Tongue (tissue), 2 donors: ENCODE results near the gene ZBTB7C. TPM values are rescaled to one million over a fixed set of nuclear protein-coding genes. Genes with fewer than 3 reads are reported as not detected.
A peak's percentile ranks its signal among the peaks of the same experiment; 100 is the strongest.

Experiments
- DNase-seq: peaks from one replicate; pipeline ENCODE4 v3.0.0-alpha.2; 2015
- total RNA-seq: library from RNA; depleted of rRNA; stranded (reverse); fragments of >200 nt; gene quantifications from one replicate; pipeline ENCODE4 v1.2.3, GENCODE V29; 2014

ZBTB7C gene
- total RNA-seq, 1 donor from 2014 or later: 17.8 TPM

- DNase-seq: no peak
These were observed 9.5 kb upstream of the ZBTB7C start for GRCh38 chr18:48418539-48419276.

- DNase-seq: no peak
These were observed 8.8 kb upstream of the ZBTB7C start for GRCh38 chr18:48417985-48418384.

- no peak for DNase-seq
These were observed 4.2 kb upstream of the ZBTB7C start for GRCh38 chr18:48413342-48413741.

- DNase-seq: peak; percentile 56
These were observed 3.3 kb upstream of the ZBTB7C start for GRCh38 chr18:48412339-48412929.

DNA sequence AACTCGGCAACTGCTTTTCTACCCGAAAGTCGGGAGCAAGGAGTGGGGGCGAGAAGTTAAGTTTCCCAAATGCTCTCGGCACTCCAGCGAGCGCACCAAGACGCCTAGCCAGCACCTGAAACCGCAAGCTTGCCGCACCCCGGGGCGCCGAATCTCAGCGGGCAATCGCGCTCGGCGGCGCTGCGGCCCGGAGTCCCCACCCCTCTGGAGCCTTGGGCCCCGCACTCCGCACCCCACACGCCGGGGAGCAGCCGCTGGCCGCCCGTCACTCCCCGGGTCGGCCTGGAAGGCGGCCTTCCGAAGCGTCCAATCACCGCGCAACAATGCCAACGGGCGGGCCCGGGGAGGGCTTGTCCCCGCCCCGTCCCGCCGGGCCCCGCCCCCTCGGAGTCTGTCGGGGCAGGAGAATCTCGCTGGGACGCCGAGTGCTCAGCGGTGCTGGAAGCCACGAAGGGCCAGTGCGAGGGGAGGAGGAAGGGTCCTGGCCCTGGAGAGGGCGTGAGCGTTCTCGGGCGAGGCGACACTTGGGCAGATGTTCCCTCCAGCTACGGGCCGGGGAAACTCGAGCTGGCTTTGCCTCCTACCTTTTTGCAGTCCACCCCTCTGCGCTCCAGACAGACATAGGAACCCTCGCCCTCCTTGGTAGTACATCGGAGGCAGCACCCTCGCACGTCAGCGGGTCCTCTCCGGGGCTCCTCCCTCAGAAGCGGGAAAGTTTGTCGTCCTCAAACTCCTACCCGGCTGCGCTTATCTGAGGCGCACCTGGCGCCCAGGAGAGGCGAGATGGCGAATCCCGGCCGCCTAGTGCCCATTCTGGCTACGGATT is 1.1 kb upstream of the ZBTB7C start:
- DNase-seq: peak; percentile 96

- DNase-seq: peak; percentile 73
These were observed 460 bp upstream of the ZBTB7C start for GRCh38 chr18:48409591-48410094.

DNA sequence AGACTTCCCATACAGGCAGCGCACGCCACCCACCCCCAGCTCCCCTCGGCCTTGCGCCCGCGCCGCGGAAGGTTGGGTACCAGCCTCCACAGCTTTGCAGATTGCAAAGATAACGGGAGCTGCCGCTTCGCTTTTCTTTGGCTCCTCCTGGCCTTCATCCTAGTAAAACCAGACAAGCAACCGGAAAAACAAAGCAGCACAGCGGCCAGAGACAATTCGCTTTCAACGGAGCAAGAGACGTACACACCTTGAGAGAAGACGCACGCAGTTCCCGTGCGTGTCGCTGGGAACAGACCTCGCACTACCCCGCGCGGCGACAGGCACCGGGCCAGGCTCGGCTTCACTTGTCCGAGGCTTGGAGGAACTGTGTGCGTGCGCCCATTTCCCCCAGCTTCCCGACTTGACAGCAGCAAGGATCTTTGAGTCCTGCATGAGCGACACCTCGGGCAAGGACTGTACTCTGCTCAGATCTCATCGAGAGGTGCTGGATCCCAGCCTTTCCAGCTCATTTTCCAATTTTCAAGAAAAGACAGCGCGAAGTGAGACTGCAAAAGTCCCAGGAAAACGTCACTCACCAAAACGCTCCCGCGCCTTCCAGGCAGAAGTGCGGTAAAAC is 964 bp downstream of the ZBTB7C start:
- peak; percentile 37 for DNase-seq

- DNase-seq: no peak
These were observed 1.8 kb downstream of the ZBTB7C start for GRCh38 chr18:48407358-48407757.

- DNase-seq: peak; percentile 88
These were observed 3.2 kb downstream of the ZBTB7C start for GRCh38 chr18:48405978-48406377.

DNA sequence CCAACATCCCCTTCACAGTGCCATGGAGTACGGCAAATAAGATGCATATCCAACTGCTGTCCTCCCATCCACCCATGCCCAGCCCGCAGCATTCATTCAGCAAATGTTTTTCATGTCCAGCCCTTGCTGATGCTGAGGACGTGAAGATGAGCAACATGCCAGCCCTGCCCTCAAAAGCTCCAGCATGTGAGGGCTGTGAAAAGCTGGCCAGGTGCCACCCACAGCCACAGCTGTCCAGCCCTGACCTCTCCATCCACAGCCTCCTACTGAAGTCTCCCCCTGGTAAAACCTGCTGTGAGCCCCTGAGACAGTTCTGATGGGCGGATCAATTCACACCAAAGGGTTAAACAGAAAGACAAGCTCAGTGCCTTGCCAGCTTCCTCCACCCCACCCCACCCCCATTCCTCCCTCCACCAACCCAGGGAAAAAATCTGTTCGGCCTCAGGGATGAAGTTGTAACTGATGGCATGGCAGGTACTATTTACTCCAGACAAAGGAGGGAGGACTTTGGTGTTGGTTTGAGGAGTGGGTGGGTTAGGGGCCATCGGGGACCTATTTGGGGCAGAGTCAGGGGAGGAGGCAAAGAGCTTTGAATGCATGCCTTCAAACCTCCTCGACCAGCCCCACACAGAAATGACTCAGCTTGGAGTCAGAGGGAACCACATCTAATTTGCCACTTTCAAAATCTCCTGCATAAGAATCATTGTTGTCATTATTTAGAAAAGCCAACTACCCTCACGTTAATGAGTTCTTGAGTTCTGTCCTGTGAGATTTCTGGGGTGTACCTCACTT is 4.3 kb downstream of the ZBTB7C start:
- peak; percentile 64 for DNase-seq

DNA sequence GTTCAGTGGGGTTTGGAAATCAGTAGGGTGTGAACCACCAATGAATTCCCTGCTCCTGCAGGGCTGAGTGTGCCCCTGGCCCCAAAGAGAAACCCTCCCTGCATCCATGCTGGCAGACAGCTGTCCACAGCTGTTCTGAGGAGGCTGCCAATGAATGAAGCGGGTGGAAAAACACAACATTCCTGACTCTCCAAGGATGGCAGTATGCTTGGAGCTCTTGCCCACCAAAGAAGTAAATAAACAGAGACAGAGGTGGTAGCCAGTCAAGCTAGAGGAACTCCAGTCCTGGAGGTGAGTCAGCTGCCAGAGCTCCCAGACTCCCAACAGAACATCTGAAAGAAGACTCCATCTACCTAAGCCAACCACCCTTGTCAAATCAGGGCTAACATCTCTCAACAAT is 6.2 kb downstream of the ZBTB7C start:
- peak; percentile 95 for DNase-seq

GRCh38 chr18:48399303-48400075 is 9.7 kb downstream of the ZBTB7C start:
- DNase-seq: peak; percentile 63

- no peak for DNase-seq
These were observed 11.1 kb downstream of the ZBTB7C start for GRCh38 chr18:48398074-48398473.

GRCh38 chr18:48397021-48397420 is 12.2 kb downstream of the ZBTB7C start:
- DNase-seq: no peak

DNA sequence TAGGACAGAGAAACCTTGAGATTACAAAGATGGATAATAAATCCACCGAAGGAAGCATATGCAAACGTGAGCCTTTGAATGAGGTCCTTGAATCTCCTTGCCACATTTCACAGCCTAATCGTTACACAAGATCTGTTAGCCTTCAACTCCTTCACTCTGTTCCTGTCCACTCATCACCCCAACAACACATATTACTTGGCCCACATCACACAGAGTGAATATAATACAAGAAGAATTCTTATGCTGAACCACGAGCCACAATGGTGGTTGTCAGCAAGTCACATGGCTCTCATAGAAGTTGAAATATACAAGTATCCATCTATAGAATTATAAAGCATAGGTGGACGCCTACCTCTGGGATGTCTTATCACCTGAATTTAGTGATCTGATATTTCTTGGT is 12.6 kb downstream of the ZBTB7C start:
- DNase-seq: no peak

DNA sequence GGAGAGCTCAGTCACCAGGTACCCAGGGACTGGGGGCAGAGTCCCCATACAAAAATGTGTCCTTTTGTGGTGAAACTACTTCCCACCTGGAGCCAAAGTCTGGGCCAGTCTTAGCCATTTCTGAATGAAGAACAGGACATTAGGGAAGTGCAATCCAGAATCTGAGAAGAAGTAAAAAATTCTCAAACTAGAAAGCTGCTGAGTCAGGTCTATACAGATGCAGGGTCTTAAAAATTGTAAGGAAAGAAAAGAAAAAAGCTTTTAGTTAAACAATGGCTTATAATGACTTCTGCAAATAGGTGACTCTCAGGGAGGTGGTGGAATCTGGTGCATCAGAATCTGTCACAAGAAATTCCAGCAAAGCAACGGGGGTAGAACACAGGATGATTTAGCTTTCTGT is 13.5 kb downstream of the ZBTB7C start:
- DNase-seq: no peak

DNA sequence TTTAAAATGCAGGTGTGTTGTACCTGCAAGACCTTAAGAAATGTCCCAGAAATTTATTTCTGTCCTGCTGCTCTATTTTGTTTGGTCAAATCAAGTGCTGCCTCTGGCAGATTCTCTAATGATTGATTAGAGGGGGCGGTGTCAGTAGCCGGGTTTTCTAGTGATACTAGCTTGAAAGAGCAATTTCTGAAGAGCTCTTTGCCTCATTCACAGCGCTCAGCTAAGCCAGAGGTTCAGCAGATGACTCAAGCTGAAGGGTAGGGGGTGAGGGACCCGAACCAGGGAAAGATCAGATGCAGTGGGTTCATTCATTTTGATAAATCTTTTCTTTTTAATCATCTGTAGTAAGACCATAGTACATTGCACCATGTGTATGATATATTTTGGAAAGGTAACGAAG is 15.0 kb downstream of the ZBTB7C start:
- DNase-seq: no peak

- no peak for DNase-seq
These were observed 15.4 kb downstream of the ZBTB7C start for GRCh38 chr18:48393776-48394175.

DNA sequence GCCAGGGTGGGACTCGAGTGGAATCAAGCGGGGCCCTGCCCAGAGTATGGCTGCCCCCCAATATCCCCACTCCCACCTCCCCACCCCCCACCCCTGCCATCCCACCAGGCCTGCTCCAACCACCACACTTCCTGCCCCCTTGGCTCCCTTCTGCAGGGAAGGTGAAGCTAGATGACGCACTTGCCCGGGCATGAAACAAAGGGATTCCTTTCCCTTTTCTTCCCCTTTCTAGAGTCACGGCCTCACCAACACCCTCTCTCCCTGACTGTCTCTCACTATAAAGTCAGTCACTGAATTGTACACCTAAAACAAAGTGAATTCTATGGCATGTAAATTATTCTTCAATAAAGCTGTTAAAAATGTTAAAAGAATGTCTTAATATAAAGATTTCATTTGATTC is 16.0 kb downstream of the ZBTB7C start:
- no peak for DNase-seq

DNA sequence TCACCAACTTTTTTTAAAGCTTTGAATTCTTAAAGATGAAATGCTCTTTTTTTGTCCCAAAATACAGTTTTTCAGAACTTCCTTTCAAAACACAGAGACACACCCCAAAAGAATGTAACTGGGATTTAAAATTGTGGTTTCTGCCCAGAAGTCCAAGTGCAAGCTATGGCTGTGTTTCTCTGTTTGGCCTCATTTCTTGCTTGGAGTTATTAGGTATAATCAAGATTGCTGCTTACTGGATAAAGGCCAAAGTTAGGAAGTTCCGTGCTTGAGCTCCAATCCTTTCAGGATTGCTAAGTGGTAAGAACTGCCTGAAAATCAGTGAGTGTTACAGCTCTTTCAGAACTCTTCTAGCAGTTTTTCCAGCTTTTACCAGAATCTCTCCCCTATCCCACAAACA is 16.9 kb downstream of the ZBTB7C start:
- peak; percentile 55 for DNase-seq

DNA sequence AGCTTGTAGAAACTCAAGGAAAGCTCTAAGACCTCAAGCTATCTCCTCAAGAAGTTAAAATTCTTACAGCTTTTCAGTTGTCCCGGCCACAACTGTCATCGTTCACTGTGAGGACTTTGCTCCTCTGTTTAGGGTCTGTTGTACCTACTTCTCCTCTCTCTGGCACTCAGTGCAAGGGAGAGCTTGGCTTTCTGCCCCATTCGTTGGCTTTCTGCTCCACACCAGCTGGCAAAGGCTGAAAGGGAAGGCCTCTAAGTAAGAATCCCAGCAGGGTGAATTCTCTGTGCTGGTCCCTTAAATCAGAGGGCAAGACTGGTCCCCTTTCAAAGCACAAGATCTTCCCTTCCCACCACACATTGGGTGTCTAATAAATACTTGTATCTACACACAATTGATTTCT is 17.3 kb downstream of the ZBTB7C start:
- peak; percentile 85 for DNase-seq
